Skeletal muscle cell (primary cell): Measurements from ENCODE around the gene HEATR5B.
"Not testable (repeated sequence)": the region's sequence is repeated elsewhere in the genome, so short reads cannot be mapped to it uniquely, and the experiment has no call there.

Experiments used
- DNase-seq: peaks from one replicate; pipeline ENCODE4 v3.0.0-alpha.2; 2010; ENCODE audit warnings: low read depth
- H3K4me3 ChIP-seq: 2 replicates; pipeline ENCODE4 v1.5.1; 2011; ENCODE audit warnings: low read depth, mild to moderate bottlenecking, control low read depth, low read length, moderate library complexity

The HEATR5B gene

GRCh38 chr2:36954977-36955607 is 129.1 kb downstream of the HEATR5B start:
- H3K4me3 ChIP-seq: no peak overlapping the region
- no peak for DNase-seq

- no peak for DNase-seq
- H3K4me3 ChIP-seq: no peak overlapping the region
Measured at GRCh38 chr2:36952748-36953197, 131.4 kb downstream of the HEATR5B start.

DNA sequence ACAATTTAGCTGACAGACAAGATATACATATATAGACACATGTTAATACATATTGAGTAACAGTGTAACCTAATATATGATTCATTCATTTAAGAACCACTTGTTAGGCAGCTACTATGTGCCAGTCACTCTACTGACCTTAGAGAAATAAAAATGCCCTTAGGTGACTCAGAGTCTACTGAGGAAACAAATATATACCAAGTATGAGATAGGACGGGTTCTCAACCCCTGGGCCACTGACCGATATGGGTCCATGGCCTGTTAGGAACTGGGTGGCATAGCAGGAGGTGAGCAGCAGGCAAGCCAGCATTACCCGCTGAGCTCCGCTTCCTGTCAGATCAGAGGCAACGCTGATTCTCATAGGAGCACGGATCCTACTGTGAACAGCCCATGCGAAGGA is 132.6 kb downstream of the HEATR5B start:
- no peak for DNase-seq
- no peak overlapping the region for H3K4me3 ChIP-seq

- no peak overlapping the region for H3K4me3 ChIP-seq
- DNase-seq: no peak
Measured at GRCh38 chr2:36951027-36951518, 133.1 kb downstream of the HEATR5B start.

DNA sequence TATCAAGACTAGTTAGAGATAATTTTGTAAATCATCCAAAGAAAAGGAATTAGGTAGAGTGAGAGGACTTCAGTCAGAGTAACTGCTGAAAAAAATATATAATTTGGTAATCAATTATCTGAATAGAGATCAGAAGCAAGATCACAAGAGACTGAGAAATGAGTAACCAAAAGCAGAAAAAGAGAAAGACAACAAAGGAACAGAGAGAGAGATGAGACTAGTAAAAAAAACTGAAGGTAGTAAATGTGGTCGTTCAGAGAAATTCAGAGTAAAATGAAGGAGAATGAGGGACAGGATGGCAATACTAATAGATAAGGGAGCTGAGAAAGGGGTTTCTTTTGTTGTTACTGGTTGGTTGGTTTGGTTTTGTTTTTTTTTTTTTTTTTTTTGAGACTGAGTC is 134.3 kb downstream of the HEATR5B start:
- no peak overlapping the region for H3K4me3 ChIP-seq
- no peak for DNase-seq

DNA sequence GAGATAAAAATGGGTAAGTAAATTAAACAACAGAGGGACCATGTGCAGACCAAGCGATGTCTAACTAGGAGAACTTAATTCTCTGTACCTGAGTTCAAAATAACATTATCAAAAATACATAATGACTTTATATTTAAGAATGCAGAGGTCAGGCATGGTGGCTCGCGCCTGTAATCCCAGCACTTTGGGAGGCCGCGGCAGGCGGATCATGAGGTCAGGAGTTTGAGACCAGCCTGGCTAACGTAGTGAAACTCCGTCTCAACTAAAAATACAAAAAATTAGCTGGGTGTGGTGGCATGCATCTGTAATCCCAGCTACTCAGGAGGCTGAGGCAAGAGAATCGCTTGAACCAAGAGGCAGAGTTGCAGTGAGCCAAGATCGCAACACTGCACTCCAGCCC is 138.9 kb downstream of the HEATR5B start:
- DNase-seq, H3K4me3 ChIP-seq: not testable (repeated sequence)

DNA sequence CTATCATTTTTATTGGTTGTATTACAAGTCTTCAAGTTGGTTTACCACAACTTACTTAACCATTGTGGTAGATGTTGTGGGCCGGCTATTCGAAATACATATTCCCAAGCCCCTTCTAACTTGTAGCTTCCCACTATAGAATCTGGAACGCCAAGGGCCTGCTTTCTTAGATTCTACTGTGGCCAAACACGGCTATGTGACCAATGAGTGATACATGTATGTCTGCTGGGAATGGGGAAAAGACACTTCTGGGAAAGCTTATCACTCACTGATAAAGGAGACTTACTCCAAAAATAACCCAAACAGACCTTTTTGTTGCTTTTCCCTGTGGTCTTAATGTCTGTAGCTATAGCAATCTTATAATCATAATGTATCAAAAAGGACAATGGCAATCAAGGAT is 142.3 kb downstream of the HEATR5B start:
- no peak overlapping the region for H3K4me3 ChIP-seq
- no peak for DNase-seq

GRCh38 chr2:36936526-36936925 is 147.6 kb downstream of the HEATR5B start:
- DNase-seq, H3K4me3 ChIP-seq: not testable (repeated sequence)

- H3K4me3 ChIP-seq, DNase-seq: not testable (repeated sequence)
Measured at GRCh38 chr2:36931688-36932087, 152.5 kb downstream of the HEATR5B start.
